HL-60/S4 (cell line): Measurements from ENCODE around the gene MAGI2.
"Not testable (repeated sequence)": the region's sequence is repeated elsewhere in the genome, so short reads cannot be mapped to it uniquely, and the experiment has no call there.

ENCODE experiments used
- in situ Hi-C: fragments of 300-500 bp; cut with MboI; formaldehyde crosslinking; loops from 2 replicates; pipeline ENCODE4 v1.14.3; 2022; ENCODE audit warnings: low sequenced_read_pairs

MAGI2 gene

DNA sequence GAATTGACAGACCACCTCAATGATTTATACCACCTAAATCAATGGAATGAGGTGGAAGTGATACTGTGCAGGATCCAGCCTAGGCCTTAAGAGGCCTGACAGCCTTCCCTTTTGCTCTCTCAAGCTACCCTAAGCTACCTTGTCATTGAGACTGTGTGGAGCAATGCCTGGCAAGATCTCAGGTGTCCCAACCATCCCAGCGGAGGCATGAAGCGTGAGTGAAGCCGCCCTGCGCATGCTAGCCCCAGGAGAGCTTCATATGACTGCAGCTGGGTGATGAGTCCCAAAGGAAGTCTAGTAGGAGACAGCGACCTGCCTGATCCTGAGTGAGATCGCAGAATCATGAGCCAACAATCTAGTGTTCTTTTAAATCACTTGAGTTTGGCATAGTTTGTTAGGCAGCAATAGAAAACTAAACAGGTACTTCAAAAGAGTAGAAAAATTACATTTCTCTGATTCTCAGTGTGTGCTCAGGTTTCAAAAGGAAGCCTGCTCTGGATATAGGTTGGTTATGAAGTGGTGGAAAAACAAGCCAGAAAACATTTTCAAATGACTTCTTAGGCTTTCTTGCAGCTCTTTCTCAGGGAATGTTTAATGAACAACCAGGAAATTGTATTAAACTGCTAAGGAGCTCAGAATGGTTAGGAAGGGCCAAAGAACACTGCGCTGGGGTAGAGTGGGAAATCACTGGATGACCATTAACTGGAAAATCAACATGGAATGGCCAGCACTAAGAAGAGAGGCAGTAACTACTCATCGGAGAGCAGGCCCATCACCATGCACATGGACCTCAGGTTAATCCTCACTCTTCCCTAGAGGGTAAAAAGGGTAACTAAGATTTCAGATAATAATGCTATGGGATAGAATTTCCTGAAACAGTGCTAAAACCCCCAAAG lies 1119.7 kb downstream of the MAGI2 start:
- in situ Hi-C loops = no loop called here

GRCh38 chr7:78329001-78329655 lies 1124.3 kb downstream of the MAGI2 start:
- in situ Hi-C loops = no loop called here

GRCh38 chr7:78327718-78328117 lies 1125.7 kb downstream of the MAGI2 start:
- in situ Hi-C loops = no loop called here

DNA sequence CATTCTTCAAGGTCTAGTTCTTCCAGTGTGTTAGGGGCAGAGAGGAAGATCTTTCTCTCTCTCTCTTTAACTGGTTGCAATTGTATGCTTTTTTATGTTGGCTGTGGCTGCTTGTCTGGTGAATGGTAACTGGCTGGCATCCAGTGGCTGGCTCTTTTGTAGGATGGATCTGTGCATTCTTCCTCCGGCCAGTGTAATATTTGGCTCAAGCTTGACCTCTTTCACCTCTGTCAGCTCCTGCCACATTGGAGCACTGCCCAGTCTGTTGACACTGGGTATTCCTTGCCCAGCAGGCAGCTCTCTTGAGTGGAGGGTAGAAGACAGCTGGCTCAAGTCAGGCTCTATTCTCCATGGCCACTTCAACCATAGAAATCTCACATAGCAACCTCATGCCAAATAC lies 1126.6 kb downstream of the MAGI2 start:
- in situ Hi-C loops = no loop called here

GRCh38 chr7:78326189-78326588 lies 1127.3 kb downstream of the MAGI2 start:
- in situ Hi-C loops = no loop called here

- in situ Hi-C loops = no loop called here
Measured at GRCh38 chr7:78323118-78323517, 1130.3 kb downstream of the MAGI2 start.

DNA sequence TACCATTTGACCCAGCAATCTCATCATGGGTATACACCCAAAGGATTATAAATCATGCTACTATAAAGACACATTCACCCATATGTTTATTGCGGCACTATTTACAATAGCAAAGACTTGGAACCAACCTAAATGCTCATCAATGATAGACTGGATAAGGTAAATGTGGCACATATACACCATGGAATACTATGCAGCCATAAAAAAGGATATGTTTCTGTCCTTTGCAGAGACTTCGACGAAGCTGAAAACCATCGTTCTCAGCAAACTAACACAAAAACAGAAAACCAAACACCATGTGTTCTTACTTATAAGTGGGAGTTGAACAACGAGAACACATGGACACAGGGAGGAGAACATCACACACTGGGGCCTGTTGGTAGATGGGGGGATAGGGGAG lies 1131.2 kb downstream of the MAGI2 start:
- in situ Hi-C loops = not testable (repeated sequence)

DNA sequence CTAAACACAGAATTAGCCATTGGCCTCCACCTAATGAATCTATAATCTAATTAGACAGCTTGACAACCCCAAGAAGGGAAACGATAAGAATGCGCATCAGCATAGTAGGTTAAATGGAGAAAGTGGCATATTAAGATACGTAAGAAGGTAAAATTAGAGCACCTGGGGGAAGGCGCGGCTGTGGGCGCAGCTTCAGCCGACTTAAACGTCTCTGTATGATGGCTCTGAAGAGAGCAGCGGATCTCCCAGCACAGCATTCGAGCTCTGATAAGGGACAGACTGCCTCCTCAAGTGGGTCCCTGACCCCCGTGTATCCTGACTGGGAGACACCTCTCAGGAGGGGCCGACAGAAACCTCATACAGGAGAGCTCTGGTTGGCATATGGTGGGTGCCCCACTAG lies 1136.1 kb downstream of the MAGI2 start:
- in situ Hi-C loops = no loop called here

DNA sequence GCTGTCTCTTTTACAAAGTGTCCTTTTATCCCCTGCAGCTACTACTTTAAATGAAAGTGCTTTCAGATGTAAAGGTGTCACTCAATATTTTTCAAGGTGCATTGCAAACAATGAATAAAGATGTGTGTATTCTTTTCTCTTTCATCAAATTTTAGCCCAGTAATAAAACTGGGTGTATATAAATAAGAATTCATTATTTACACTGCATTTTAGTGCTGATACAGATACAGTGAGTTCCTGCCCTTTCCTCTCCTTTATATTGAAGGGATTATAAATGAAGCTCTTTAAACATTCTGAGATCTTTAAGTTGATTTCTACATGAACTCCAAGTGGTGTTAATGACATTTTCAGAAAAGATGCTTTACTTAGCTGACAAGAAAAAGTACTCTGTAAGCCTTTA lies 1137.4 kb downstream of the MAGI2 start:
- in situ Hi-C loops = no loop called here

DNA sequence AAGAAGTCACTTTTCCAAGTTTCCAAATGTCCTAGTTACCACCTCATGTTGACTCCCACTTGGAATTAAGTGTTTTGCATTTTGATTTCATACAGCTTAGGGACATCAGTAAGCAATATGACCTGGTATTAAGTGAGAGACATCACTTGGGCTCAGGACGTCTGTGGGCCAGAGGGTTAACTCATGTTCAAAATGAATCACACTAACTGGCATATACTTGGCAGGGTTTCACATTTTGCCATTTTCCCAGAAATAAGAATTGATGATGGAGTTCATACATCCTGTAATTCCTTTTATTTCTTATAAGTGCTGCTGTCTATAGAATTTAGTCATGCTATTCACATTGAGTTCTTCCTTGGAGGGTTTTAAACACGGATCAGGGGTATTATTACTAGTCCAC lies 1138.3 kb downstream of the MAGI2 start:
- in situ Hi-C loops = no loop called here

GRCh38 chr7:78311181-78311580 lies 1142.3 kb downstream of the MAGI2 start:
- in situ Hi-C loops = no loop called here

- in situ Hi-C loops = no loop called here
Measured at GRCh38 chr7:78307892-78308291, 1145.6 kb downstream of the MAGI2 start.

- in situ Hi-C loops = no loop called here
Measured at GRCh38 chr7:78306634-78307033, 1146.8 kb downstream of the MAGI2 start.

- in situ Hi-C loops = no loop called here
Measured at GRCh38 chr7:78301407-78301806, 1152.1 kb downstream of the MAGI2 start.

GRCh38 chr7:78299088-78299487 lies 1154.4 kb downstream of the MAGI2 start:
- in situ Hi-C loops = no loop called here

GRCh38 chr7:78296644-78297371 lies 1156.7 kb downstream of the MAGI2 start:
- in situ Hi-C loops = no loop called here

- in situ Hi-C loops = no loop called here
Measured at GRCh38 chr7:78296046-78296597, 1157.3 kb downstream of the MAGI2 start.

DNA sequence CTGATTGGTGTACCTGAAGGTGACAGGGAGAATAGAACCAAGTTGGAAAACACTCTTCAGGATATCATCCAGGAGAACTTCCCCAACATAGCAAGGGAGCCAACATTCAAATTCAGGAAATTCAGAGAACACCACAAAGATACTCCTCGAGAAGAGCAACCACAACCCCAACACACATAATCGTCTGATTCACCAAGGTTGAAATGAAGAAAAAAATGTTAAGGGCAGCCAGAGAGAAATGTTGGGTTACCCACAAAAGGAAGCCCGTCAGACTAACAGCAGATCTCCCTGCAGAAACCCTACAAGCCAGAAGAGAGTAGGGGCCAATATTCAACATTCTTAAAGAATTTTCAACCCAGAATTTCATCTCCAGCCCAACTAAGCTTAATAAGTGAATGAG lies 1164.0 kb downstream of the MAGI2 start:
- in situ Hi-C loops = not testable (repeated sequence)

DNA sequence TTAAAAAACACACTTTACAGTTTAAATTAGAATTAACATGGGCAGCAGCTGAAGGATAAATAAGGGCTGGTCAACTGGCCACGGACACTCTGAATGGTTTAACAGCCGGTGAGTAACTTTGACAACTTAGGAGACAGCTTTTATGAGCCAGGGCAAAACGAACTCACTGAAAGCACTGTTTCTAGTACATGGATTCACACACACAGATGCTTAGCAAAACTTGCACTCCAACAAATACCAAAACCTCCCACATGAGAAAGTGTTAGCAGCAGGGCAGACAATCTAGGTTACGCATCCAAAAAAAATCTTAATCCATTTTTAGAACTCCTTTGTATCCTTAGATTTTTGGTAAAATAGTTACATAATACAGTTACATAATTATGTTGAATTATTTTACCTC lies 1168.5 kb downstream of the MAGI2 start:
- in situ Hi-C loops = no loop called here

DNA sequence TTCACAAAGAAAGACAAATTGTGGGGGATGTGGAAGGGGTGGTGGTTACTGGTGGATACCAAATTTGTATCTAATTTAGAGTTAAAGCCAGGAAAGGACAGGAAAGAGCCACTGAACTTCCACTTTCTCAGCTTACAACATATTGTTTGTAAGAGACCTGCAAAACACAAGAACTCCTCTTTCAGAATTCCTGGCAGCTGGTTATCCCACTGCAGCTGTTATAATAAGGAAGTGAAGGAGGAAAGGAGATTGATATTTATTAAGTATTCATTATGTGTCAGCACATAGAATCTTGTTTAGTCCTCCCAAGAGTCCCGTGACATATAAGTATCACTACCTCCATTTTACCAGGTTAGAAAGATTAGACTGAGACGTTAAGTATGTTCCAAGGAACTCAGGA lies 1173.2 kb downstream of the MAGI2 start:
- in situ Hi-C loops = no loop called here

DNA sequence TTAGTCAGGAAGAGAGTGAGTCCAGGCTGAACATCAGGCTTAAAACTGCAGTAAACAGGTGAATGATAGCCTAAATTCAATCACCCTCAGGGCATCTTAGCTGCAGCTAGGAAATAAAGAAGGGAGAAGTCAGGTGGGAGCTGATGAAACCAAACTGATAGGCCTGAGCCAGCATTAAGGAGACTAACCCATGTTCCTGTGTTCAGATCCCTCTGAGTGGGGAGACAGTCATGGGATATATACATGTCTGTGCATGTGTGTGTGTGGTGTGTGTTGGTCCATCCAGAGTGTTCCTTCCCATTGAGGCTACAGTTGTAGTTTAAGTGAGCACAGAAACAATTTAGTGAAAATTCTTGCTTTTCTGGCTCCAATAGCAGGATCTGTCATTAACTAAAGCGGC lies 1174.0 kb downstream of the MAGI2 start:
- in situ Hi-C loops = no loop called here
